NCI-H1105 treated with DMSO at 0.1 percent for 48 hours (cell line): Measurements from ENCODE around the gene ABHD17B.
"Not testable (repeated sequence)": the region's sequence is repeated elsewhere in the genome, so short reads cannot be mapped to it uniquely, and the experiment has no call there.

Source experiments
- DNase-seq: peaks from one replicate; lab custom pipeline; 2025; lab: John Stamatoyannopoulos, UW

Gene ABHD17B

DNA sequence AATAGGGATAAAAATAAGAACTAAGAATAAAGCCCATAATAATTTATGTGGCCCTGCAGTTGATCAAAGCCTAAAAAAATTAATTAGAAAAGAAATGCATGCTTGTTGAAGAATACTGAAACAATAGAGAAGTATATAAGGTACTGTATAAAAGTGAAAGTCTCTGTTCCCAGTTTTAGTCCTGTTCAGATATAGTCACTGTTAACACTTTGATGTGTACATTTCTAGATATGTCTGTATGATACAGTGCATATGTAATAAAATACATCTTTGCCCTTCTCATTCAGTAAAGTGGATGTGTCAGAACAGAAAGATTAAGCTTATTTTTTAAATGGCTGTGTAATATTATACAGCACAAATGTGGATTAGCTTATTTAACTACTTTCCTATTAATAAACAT lies 4.5 kb upstream of the ABHD17B start:
- no peak for DNase-seq

DNA sequence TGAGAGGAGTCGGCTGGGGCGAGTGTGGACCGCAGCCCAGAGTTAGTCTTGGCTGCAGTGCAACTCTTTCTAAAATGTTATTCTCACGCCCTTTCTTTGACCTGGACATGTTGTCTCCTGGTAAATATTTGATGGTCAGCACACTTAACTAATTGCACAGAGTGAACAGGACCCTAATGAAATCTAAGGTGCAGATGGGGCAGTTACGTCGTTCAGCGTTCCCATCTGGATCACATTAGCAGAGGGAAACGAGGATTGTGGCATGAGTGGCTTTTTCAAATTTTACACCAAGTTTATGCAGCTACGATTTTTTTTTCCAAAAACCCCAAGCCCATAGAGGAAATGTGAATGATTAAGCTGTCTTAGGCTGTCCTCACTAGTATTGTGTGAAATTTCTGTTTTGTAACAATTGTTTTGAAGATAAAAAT lies 929 bp upstream of the ABHD17B start:
- DNase-seq, result no peak

DNA sequence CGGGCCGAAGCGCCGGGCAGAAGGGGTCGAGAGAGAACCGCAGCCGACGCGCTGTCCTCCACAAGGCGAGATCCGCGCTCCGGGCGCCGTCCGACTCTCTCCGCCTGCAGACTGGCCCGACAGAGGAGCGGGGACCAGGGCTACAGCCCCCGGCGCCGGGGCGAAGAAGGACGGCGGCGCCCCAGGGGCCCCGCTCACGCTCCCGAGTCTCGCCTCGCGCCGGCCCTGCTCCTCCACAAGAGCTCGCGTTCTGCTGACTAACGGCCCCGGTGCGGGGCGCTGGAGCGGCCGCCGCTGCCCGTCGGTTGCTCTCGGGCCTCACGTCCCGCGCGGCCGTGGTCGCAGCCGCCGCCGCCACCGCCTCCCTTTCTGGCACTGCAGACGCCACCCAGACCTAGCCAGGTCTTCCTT lies 338 bp downstream of the ABHD17B start:
- peak; percentile 51 for DNase-seq

DNA sequence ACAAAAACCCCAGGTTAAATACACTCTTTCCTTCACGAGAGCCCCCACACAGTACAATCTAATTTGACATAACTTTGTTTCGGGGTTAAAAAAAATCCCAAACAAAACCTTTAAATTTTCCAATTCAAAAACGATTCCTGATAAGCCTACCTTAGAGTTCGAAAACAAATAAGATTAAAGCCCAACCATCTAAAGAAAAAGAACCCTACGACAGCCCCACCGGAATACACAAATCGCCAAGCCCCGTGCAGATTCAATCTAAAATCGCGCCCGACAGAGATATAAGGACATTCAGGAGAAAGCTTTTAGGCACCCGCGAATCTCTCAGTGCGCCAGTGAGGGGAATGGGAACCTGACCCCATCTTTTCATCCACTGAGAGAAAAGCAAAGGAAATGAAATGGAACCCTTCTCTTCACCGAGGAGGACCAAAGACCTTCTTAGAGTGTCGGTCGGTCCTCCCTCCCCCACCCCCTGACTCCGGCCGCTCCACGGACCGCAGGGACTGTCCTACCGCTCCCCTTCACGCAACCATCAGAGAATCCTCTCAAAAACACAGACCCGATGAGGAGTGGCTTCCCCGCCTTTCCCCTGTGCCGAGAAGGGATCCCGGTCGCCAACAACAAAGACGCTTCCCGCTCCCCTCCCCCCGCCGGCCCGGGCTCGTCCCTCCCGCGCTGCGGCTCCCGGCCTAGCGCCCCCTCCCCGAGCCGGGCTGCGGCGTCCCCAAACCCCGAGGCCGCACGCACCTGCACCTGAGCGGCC lies 925 bp downstream of the ABHD17B start:
- peak; percentile 56 for DNase-seq

DNA sequence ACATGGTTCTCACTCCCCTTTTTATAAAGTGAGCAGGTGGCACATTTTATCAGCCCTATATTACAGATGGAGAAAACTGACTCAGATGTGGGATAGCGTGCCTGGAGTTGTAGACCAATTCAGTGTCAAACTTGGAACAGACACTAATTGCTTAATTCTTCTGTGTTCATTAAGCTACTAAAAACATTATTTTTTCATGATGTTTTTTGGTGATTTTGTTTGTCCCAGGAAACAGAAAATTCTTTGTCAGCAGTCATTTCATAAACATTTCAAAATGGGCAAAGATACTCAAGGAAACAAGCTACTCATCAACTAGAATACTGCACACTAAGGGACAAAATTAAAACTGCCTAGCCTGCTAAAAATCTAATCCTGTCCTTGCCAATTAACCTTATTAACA lies 2.2 kb downstream of the ABHD17B start:
- no peak for DNase-seq

DNA sequence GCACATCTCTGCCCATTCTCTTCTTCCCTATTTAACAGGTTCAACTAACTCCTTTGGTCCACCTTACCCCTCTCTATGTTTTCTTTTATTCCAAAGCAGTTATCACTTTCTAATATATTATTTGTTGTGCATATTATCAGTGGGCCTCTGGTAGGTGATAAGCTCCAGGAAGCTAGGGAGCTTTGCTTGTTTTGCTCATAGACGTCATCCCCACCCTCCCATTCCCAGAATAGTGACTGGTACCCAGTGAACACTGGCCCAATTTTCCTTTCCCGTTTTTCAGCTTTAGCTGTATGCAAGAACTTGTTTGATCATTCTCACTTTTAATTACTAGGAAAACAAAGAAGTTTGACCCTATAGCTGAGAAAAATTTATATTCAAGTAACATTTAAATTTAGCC lies 6.9 kb downstream of the ABHD17B start:
- DNase-seq, result no peak

DNA sequence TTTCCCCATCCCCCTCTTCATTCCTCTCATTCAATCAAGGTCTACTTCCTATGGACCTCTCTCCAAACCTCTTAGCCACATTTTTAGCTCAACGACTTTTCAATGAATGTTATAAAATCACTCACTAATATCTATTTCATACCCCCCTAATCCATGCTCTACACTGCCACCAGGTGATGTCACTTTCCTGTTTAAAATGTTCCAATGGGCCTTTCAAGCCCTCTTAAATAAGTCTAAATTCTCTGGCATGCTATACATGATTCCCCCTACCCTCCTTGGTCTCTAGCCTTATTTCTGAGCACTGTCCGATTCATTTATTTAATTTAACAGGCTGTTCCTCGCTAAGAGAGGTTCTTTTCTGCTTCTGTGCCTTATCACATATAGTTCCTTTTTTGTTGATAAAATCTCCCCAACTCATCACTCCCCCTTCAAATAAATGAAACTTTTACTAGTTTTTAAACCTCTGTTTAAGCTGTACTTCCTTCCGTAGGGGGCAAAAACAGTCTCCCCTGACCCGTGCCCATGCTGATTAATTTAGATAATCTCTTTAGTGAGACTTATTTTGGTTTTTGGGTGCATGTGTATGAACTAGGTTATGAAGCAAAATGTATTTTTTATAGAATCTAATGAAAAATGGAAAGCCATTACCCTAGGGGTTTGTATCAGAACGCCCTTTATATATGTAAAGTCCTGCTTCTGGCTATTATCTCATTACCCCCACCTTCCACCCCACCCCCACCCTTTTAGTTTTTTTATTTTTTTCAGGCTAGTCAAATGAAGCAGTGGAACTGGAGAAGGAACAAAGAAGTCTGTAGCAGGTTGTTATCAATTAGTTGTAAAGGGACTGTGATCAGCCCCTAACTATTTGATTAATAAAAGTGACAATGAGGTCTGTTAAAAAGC lies 9.0 kb downstream of the ABHD17B start:
- no peak for DNase-seq

DNA sequence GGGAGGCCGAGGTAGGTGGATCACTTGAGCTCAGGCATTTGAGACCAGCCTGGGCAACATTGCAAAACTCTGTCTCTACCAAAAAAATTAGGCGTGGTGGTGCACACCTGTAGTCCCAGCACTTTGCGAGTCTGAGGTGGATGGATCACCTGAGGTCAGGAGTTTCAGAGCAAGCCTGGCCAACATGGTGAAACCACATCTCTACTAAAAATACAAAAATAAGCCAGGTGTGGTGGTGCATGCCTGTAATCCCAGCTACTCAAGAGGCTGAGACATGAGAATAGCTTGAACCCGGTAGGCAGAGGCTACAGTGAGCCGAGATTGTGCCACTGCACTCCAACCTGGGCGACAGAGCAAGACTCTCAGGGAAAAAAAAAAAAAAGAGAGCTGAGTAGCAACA lies 12.2 kb downstream of the ABHD17B start:
- DNase-seq, result not testable (repeated sequence)

DNA sequence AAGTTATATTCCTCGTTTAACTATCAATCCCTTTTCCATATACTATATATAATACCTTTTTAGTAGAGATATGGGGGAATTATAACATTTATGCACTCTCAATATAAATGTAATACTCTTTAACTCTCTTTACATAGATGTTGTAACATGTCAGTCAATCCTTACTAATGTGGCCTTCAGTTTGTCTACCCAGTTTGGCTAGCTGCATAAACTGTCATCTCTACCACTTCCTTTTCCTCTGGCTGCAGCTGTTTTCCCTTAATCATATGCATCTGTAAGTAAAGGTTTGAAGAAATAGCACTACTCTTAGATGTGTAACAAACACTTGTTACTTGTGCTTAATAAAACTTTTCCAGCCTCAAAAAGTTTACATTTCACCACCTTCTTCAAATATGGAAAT lies 13.4 kb downstream of the ABHD17B start:
- DNase-seq, result no peak

DNA sequence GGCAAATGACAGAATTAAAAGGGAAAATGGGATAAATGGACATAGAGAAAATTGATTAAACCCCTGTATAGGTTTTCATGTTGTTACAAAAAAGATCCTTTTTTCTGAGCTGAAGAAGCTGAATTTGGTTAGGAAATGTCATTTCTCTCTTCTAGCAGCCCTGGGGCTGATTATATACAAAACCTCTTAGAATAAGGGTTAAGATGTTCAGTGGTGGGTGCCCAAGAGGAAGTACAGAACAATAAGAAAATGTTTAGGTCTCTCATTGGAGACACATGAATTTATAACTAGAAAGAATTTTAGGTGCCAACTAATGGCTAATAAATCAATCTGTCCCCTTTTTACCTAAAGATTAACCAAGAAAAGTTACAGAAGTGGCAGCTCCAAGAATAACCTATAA lies 14.2 kb downstream of the ABHD17B start:
- DNase-seq, result no peak

DNA sequence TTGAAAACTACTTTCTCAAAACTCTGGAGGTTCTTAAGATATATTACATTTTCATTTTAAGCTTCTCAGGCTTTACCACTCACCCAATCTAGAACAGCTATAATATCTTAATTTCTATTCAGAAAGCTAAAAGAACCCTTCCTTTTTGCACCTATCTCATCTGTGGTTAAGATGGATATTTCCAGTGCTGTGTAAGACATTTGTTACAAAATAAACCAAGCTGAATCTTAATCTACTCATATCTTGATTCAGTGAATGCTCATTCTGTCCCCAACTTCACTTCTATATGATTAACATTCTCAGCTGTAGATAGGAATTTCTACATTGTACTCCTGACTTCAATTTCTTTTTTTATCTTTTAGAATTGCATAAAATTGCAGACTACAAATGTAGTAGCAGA lies 15.0 kb downstream of the ABHD17B start:
- DNase-seq, result no peak

DNA sequence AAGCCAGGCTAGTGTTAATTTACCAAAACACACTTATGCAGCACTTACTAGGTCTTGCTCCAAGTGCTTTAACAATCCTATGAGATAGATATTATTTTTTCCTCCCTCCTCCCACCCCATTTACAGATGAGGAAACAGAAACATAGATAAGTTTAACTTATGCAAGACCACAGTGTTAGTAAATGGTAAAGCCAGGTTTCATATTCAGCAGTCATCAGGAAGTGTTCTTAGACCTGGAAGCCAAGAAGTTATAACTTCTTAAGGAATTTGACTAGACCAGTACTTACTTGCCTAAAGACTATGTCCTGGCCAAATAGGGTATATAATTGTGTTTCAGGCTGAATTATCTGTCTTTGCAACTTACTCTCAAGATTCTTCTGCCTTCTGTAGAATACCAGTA lies 15.9 kb downstream of the ABHD17B start:
- DNase-seq, result no peak

DNA sequence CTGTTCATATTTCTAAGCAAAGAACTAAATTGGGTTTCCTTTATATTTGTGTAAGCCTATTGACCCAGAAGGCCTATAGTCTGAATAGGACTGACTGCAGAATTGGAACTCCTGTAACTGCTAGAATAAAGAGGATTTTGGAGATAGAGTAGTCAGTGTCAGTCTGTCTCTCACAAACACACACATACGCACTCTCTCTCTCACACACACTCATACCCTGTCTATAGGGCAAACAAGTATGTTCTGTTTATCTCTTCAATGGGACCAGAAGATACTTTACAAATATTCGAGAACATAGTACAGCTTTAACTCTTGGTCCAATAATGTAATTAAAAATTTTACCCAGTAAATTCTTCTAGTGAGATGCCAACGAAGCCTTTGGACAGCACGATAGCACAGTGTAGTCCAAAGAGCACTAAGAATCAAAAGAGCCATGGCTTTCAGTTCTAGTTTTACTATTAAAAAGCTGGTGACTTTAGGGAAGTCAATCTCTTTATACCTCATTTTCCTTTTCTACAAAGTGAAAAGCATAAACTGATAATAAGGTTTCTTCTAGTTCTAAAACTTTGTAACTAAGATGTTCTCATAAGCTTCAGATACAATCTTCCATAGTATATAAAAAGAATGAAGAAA lies 19.3 kb downstream of the ABHD17B start:
- no peak for DNase-seq

DNA sequence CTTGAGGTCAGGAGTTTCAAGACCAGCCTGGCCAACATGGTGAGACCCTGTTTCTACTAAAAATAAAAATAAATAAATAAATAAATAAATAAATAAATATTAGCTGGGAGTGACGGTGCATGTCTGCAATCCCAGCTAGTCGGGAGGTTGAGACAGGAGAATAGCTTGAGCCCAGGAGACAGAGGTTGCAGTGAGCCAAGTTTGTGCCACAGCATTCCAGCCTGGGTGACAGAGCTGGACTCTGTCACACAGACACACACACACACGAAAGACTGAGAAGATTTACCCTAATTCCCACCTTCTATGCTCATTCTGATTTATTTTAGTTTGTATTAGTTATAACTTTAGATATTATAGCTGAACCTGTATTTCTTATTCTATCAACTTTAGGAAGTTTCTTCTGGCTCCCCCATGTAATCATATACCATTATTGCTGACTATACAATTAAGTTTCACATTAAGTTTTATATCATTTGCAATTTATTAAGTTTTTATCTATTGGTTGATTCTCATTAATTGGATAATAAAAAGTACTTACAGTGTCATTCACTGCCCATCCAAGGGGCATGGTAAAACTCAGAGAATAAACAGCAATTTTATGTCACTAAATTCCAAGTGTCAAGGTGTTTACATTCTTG lies 20.8 kb downstream of the ABHD17B start:
- DNase-seq, result no peak

DNA sequence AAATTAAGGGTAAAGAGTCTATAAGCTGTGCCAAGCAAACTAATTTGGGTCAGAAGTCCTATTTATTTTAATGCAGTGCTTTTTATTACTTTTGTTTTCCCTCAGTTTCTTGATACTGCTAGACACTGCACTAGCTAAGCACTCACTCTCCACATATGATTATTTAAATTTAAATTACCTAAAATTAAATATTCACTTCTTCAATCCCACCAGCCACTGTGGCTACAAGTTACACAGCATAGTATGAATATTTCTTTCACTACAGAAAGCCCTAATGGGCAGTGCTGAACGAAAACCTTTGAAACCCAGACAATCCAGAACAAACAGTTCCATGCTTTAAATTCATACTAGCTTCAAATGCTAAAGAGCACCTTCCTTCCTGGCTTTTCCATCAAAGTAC lies 23.6 kb downstream of the ABHD17B start:
- DNase-seq, result no peak

DNA sequence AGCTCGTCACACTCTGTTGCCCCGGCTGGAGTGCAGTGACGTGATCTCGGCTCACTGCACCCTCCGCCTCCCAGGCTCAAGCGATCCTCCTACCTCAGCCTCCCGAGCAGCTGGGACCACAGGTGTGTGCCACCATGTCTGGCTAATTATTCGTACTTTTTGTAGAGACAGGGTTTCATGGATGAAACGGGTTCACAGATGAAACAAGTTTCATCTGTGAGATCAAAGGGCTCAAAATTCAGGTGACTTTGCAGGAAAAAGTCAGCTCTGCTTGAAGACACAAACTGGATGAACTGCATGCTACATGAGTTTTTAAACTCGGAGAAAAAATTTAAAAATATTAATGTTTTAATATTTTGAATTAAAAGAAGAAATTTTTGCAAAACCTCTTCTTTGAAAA lies 24.5 kb downstream of the ABHD17B start:
- no peak for DNase-seq

DNA sequence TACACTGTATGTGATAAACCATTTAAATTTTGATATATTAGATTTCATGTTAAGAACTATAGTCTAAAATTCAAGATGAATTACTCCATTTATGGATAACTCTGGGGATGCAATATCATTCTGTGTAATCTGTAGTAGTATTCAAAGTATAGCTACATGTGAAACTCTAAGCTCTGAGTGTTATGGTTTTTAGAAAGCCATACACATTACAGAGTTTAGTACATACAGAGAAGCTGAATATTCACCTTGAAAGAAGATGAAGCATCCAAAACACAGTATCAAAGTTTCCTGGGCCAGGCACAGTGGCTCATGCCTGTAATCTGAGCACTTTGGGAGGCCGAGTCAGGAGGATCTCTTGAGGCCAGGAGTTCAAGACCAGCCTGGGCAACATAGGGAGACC lies 25.0 kb downstream of the ABHD17B start:
- no peak for DNase-seq

DNA sequence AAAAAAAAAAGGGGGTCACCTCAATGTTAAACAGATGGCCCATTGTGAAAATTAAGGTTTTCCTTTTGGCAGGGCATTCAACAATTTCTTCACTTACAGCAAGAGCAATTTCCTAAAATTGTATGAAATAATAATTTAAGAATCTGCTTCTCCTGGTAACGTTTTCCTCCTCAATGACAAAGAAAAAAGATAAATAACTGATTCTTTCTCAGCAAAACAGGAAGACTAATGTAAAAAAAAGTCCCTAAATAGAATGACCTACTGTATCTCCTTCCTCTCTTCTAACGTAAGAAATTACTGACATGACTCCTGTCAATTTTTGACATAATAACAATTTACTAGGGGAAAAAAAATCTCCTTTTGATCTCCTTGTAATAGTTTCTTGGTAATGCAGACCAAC lies 25.5 kb downstream of the ABHD17B start:
- DNase-seq, result no peak

DNA sequence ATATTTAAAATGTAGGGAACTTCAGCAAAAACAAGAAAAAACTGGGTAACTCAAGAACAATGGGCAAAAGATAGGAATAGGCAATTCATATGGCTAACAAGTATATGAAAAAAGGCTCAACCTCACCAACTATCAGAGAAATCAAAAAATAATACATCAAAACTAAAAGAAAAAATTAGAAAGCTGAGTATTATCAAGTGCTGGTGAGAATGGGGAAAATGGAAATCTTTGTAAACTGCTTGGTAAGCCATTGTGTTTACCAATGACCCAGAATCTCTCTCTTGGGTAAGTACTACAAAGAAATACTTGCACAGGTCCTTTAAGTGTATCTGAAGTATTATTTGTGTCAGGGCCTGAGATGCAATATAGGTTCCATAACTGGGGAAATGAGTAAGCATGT lies 27.0 kb downstream of the ABHD17B start:
- no peak for DNase-seq

DNA sequence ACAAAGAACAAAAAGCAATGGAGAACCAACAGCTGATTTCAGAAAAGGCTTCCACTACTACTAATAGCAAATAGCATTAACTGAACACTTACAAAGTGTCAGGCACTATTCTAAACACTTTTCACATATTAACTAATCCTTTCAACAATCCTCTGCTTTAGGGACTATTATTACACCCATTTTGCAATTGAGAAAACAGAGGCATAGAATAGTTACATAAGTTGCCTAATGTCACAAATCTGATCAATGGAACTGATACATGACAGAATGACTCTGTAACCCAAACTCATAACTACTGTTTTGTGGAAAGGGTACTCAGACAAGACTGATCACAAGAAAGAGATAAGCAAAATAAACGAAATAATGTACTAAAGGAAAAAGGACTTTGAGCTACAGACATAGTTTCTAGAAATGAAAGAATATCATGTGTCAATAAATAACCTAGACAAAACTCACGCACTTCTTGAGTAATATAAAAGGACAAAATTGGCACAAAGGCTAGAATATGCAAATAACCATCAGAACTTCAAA lies 31.3 kb downstream of the ABHD17B start:
- no peak for DNase-seq

DNA sequence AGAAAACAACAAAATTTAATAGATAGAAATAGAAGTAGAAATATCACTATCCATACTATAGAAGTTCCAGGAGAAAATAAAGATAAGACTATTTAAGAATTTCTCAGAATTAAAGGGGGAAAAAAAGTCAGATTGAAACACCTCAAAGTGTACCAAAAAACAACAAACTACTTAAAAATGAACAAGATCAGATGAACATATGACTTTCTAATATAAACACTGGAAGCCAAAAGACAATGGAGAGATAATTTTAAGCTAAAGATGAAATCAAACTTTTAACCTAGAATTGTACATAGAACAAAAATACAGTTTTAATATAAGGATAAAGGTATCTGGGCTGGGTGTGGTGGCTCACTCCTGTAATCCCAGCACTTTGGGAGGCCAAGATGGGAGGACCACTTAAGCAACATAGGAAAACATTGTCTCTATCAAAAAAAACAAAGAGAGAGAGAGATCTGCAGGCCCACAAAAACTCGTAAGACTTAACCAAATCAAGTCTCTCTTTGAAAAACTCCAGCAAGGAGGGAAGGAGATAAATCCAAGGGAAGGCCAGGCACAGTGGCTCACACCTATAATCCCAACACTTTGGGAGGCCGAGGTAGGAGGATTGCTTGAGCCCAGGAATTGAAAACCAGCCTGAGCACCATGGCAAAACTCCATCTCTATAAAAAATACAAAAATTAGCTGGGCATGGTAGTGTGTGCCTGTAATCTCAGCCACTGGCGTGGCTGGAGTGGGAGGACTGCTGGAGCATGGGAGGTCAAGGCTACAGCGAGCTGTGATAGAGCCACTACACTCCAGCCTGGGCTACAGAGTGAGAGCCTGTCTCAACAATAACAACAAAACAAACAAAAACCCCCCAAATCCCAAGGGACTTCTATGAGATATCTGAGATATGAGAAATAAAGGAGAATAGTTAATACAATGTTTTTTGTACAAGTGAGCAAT lies 32.4 kb downstream of the ABHD17B start:
- DNase-seq, result no peak
